ENCODE data around the gene FHIP1A. TPM values are rescaled to one million over a fixed set of nuclear protein-coding genes. Genes with fewer than 3 reads are reported as not detected.

FHIP1A gene
- total and polyA plus RNA-seq, 2 of the 13 experiments (the other 11 are each of a cell fraction or from before 2014, with no cell fraction given): 4.1 to 6.2 TPM

DNA sequence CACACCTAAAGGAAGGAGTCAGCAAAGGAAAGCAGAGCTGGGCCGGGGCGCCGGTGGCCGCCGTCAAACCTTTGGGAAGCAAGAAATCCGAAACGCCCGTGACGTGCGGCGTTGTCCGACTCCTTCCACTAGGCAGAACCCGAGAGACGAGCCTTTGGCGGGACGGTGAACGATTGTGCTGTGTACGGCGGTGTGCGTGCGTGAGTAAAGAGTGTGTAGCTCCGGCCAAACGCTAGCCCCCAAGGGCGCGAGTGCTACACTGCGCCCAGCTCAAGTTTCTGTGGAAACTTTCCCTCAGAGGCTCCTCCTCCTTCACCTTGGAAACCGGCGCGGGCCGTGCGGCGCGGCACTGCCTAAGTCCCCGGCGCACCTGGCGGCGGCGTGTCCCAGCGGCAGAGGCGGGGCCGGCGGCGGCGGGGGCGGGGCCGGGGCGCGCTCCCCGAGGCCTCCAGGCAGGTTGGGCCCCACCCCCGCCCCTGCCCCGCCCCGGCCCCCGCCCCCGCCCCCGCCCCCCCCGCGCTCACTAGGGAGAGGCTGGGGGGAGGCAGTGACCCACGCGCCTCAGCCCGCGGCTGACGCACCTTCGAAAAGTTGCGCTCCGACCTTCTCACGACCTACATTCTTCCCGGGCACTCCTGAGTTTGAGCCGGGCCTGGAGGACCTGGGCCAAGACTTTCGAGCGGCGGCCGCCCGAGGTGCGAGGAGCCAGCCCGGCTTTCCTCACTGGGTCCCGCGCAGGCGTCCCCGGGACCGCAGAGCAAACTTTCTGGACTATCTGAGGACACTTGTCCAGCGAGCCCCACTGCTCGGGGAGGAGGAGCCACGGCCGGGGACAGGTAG, at the start of gene FHIP1A (continued):
- TF ChIP-seq, protein P1, sequence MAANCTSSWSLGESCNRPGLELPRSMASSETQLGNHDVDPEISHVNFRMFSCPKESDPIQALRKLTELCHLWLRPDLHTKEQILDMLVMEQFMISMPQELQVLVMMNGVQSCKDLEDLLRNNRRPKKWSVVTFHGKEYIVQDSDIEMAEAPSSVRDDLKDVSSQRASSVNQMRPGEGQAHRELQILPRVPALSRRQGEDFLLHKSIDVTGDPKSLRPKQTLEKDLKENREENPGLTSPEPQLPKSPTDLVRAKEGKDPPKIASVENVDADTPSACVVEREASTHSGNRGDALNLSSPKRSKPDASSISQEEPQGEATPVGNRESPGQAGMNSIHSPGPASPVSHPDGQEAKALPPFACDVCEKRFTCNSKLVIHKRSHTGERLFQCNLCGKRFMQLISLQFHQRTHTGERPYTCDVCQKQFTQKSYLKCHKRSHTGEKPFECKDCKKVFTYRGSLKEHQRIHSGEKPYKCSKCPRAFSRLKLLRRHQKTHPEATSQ (CRISPR knock-in tag; IDR thresholded peaks at IDR 0.05; ENCODE audit: borderline replicate concordance): no peak
- TF ChIP-seq HDAC1 (CRISPR knock-in tag; IDR thresholded peaks at IDR 0.05): no peak; the same call in 1 of the 2 replicates
- no peak for TF ChIP-seq XRCC5 (optimal IDR thresholded peaks at IDR 0.05; ENCODE audit: low read length)
- TF ChIP-seq ETV5 (CRISPR knock-in tag; IDR thresholded peaks at IDR 0.05; ENCODE audit: borderline replicate concordance): no peak
- TF ChIP-seq, protein P2, sequence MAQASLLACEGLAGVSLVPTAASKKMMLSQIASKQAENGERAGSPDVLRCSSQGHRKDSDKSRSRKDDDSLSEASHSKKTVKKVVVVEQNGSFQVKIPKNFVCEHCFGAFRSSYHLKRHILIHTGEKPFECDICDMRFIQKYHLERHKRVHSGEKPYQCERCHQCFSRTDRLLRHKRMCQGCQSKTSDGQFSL (CRISPR knock-in tag; IDR thresholded peaks at IDR 0.05): no peak
- TF ChIP-seq, protein P3, sequence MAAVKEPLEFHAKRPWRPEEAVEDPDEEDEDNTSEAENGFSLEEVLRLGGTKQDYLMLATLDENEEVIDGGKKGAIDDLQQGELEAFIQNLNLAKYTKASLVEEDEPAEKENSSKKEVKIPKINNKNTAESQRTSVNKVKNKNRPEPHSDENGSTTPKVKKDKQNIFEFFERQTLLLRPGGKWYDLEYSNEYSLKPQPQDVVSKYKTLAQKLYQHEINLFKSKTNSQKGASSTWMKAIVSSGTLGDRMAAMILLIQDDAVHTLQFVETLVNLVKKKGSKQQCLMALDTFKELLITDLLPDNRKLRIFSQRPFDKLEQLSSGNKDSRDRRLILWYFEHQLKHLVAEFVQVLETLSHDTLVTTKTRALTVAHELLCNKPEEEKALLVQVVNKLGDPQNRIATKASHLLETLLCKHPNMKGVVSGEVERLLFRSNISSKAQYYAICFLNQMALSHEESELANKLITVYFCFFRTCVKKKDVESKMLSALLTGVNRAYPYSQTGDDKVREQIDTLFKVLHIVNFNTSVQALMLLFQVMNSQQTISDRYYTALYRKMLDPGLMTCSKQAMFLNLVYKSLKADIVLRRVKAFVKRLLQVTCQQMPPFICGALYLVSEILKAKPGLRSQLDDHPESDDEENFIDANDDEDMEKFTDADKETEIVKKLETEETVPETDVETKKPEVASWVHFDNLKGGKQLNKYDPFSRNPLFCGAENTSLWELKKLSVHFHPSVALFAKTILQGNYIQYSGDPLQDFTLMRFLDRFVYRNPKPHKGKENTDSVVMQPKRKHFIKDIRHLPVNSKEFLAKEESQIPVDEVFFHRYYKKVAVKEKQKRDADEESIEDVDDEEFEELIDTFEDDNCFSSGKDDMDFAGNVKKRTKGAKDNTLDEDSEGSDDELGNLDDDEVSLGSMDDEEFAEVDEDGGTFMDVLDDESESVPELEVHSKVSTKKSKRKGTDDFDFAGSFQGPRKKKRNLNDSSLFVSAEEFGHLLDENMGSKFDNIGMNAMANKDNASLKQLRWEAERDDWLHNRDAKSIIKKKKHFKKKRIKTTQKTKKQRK (IDR thresholded peaks at IDR 0.05; ENCODE audit: low read length): no peak
- TF ChIP-seq ZNF180 (CRISPR knock-in tag; IDR thresholded peaks at IDR 0.05; ENCODE audit: borderline replicate concordance, low read depth): no peak
- TF ChIP-seq, protein P4, sequence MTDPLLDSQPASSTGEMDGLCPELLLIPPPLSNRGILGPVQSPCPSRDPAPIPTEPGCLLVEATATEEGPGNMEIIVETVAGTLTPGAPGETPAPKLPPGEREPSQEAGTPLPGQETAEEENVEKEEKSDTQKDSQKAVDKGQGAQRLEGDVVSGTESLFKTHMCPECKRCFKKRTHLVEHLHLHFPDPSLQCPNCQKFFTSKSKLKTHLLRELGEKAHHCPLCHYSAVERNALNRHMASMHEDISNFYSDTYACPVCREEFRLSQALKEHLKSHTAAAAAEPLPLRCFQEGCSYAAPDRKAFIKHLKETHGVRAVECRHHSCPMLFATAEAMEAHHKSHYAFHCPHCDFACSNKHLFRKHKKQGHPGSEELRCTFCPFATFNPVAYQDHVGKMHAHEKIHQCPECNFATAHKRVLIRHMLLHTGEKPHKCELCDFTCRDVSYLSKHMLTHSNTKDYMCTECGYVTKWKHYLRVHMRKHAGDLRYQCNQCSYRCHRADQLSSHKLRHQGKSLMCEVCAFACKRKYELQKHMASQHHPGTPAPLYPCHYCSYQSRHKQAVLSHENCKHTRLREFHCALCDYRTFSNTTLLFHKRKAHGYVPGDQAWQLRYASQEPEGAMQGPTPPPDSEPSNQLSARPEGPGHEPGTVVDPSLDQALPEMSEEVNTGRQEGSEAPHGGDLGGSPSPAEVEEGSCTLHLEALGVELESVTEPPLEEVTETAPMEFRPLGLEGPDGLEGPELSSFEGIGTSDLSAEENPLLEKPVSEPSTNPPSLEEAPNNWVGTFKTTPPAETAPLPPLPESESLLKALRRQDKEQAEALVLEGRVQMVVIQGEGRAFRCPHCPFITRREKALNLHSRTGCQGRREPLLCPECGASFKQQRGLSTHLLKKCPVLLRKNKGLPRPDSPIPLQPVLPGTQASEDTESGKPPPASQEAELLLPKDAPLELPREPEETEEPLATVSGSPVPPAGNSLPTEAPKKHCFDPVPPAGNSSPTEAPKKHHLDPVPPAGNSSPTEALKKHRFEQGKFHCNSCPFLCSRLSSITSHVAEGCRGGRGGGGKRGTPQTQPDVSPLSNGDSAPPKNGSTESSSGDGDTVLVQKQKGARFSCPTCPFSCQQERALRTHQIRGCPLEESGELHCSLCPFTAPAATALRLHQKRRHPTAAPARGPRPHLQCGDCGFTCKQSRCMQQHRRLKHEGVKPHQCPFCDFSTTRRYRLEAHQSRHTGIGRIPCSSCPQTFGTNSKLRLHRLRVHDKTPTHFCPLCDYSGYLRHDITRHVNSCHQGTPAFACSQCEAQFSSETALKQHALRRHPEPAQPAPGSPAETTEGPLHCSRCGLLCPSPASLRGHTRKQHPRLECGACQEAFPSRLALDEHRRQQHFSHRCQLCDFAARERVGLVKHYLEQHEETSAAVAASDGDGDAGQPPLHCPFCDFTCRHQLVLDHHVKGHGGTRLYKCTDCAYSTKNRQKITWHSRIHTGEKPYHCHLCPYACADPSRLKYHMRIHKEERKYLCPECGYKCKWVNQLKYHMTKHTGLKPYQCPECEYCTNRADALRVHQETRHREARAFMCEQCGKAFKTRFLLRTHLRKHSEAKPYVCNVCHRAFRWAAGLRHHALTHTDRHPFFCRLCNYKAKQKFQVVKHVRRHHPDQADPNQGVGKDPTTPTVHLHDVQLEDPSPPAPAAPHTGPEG (CRISPR knock-in tag; IDR thresholded peaks at IDR 0.05): no peak
- peak; percentile 39; the same call in 1 of the 2 replicates for TF ChIP-seq RAD21 (CRISPR knock-in tag; IDR thresholded peaks at IDR 0.05)
- TF ChIP-seq SNRNP70 (IDR thresholded peaks at IDR 0.05; ENCODE audit: low read depth, low read length): no peak
- TF ChIP-seq, protein P5, sequence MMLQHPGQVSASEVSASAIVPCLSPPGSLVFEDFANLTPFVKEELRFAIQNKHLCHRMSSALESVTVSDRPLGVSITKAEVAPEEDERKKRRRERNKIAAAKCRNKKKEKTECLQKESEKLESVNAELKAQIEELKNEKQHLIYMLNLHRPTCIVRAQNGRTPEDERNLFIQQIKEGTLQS (CRISPR knock-in tag; IDR thresholded peaks at IDR 0.05): no peak
- TF ChIP-seq EHMT2 (IDR thresholded peaks at IDR 0.05; ENCODE audit: borderline replicate concordance, low read depth, low read length): no peak
- TF ChIP-seq NFE2L1 (CRISPR knock-in tag; IDR thresholded peaks at IDR 0.05; ENCODE audit: borderline replicate concordance): no peak
- 0 out of 2 replicates have a peak, but pooled peaks have one; percentile 59 for TF ChIP-seq ZNF878 (CRISPR knock-in tag; IDR thresholded peaks at IDR 0.05)
- no peak for TF ChIP-seq HHEX (CRISPR knock-in tag; IDR thresholded peaks at IDR 0.05)
- no peak for TF ChIP-seq ZNF136 (CRISPR knock-in tag; IDR thresholded peaks at IDR 0.05; ENCODE audit: low read depth)
- peak; percentile 83 for TF ChIP-seq ZEB1 (IDR thresholded peaks at IDR 0.05; ENCODE audit: insufficient replicate concordance, low read depth)

All from HepG2 (cell line).